Tibial nerve (tissue), 4 donors: Measurements from ENCODE around the gene SCN7A. TPM values are rescaled to one million over a fixed set of nuclear protein-coding genes. Genes with fewer than 3 reads are reported as not detected.

Experiments
- DNase-seq, 2 donors: peaks; one replicate each; pipeline ENCODE4 v3.0.0-alpha.2; 2019; ENCODE audit warnings: low spot score in 2 of 2
- H3K27ac ChIP-seq, 4 donors: fragments of 200-600 bp; sonication (generic) in 3 of 4; one replicate each; pipeline ENCODE4 v1.5.1; 2017 to 2019; ENCODE audit warnings: mild to moderate bottlenecking in 1 of 4
- H3K27me3 ChIP-seq, 2 donors: fragments of 200-600 bp; sonication (generic) in 1 of 2; one replicate each; pipeline versions ENCODE4 v1.5.1 to v1.6.0; 2017 to 2019
- H3K36me3 ChIP-seq, 3 donors: fragments of 200-600 bp; sonication (generic); one replicate each; pipeline ENCODE4 v1.5.1; 2018 to 2019
- H3K4me1 ChIP-seq, 4 donors: fragments of 200-600 bp; sonication (generic) in 3 of 4; one replicate each; pipeline ENCODE4 v1.5.1; 2017 to 2019
- H3K4me3 ChIP-seq, 4 donors: fragments of 200-600 bp; sonication (generic) in 3 of 4; one replicate each; pipeline ENCODE4 v1.5.1; 2017 to 2019; ENCODE audit warnings: mild to moderate bottlenecking in 1 of 4, moderate library complexity in 1 of 4
- H3K9me3 ChIP-seq, 4 donors: fragments of 200-600 bp; sonication (generic) in 3 of 4; one replicate each; pipeline ENCODE4 v1.5.1; 2017 to 2019
- CTCF ChIP-seq, 5 experiments: fragments of 200-600 bp in 3 of 5; fragments of 450-650 bp in 2 of 5; sonication (generic) in 3 of 5; IDR thresholded peaks; one replicate each; pipeline ENCODE4 v1.5.1; 2016 to 2019; ENCODE audit warnings: antibody characterized with exemption in 5 of 5, mild to moderate bottlenecking in 3 of 5, moderate library complexity in 2 of 5
- EP300 ChIP-seq, 2 donors: sonication (generic); formaldehyde crosslinking; IDR thresholded peaks; one replicate each; pipeline ENCODE4 v1.6.1; 2017; ENCODE audit warnings: antibody characterized with exemption in 2 of 2, mild to moderate bottlenecking in 1 of 2
- POLR2A ChIP-seq, 2 donors: fragments of 450-650 bp; IDR thresholded peaks; one replicate each; pipeline ENCODE4 v1.6.1; 2017; ENCODE audit warnings: antibody characterized with exemption in 2 of 2, mild to moderate bottlenecking in 2 of 2, moderate library complexity in 2 of 2
- WGBS, 2 donors: methylation state at CpG; one replicate each; pipeline ENCODE4 v1.1.5; 2018; 5-methylcytosine and 5-hydroxymethylcytosine counted together
- total RNA-seq, 4 donors: library from RNA; depleted of rRNA; stranded (reverse); fragments of >200 nt; gene quantifications; one replicate each; pipeline ENCODE4 v1.1.0, GENCODE V29; 2016

Gene SCN7A
- total RNA-seq, 4 donors from 2014 or later: 128 to 263 (median 149) TPM

DNA sequence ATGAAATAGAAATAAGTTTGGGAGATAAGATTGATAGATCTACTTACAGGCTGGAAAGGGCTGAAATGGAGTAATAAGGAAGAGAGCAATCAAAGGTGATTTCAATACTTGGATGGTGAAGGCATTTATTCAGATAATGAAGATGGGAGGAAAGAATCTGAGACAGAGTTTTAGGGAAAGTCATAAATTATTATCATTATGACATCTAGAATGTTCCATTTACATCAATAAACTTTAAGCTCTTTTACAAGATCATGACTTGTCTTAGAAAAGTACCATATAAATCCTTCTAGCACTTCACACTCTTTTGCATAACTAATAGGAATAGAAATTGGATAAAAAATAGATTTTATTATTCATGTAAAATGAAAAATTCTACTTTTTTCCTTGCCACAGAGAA lies 120.5 kb downstream of the SCN7A start:
- no peaks in the 10 kb centered on the region for H3K9me3 ChIP-seq
- peaks cover 0 to 13% (median 0%) of the 10 kb centered on the region in 4 donors for H3K4me1 ChIP-seq
- H3K27me3 ChIP-seq: no peaks in the 10 kb centered on the region
- H3K4me3 ChIP-seq: no peak overlapping the region
- DNase-seq: no peak
- no peaks in the 10 kb centered on the region for H3K36me3 ChIP-seq
- H3K27ac ChIP-seq: no peak overlapping the region
- no peak for TF ChIP-seq CTCF (IDR thresholded peaks at IDR 0.05)
- TF ChIP-seq EP300 (IDR thresholded peaks at IDR 0.05): no peak
- no peak for TF ChIP-seq POLR2A (IDR thresholded peaks at IDR 0.05)

GRCh38 chr2:166373105-166373504 lies 120.9 kb downstream of the SCN7A start:
- no peaks in the 10 kb centered on the region for H3K27me3 ChIP-seq
- no peak for DNase-seq
- no peaks in the 10 kb centered on the region for H3K36me3 ChIP-seq
- TF ChIP-seq POLR2A (IDR thresholded peaks at IDR 0.05) (no peak), EP300 (IDR thresholded peaks at IDR 0.05) (no peak), CTCF (IDR thresholded peaks at IDR 0.05) (no peak)
- no peak overlapping the region for H3K4me3 ChIP-seq
- no peaks in the 10 kb centered on the region for H3K9me3 ChIP-seq
- WGBS, 2 donors: 28 to 35% methylated on average over 2 of the region's 2 CpGs
- H3K4me1 ChIP-seq: peaks cover 0 to 13% (median 0%) of the 10 kb centered on the region in 4 donors
- no peak overlapping the region for H3K27ac ChIP-seq

DNA sequence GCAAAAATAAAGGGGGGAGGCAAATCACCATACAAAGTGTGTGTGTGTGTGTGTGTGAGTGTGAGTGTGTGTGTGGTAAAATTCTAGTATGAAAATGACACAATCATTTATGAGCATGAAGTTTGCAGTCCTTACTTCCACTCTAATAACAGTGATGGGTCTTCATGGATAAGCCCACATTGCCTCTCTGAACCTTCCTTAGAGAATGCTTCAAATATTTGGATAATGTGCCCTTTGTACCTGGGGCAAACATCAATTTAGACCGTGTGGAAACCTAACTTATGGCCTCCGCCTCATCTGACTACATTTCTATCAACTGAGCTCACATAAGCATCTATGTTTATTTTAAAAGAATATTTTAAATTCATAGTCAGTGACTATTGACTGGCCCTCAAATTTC lies 122.0 kb downstream of the SCN7A start:
- Histone ChIP-seq H3K4me3 (no peak overlapping the region), H3K4me1 (peaks cover 0 to 13% (median 0%) of the 10 kb centered on the region in 4 donors), H3K27ac (no peak overlapping the region), H3K9me3 (no peaks in the 10 kb centered on the region), H3K27me3 (no peaks in the 10 kb centered on the region), H3K36me3 (no peaks in the 10 kb centered on the region)
- TF ChIP-seq CTCF (IDR thresholded peaks at IDR 0.05) (no peak), EP300 (IDR thresholded peaks at IDR 0.05) (no peak), POLR2A (IDR thresholded peaks at IDR 0.05) (no peak)
- DNase-seq: no peak
- WGBS, 2 donors: 62 to 72% methylated on average over 2 of the region's 2 CpGs

DNA sequence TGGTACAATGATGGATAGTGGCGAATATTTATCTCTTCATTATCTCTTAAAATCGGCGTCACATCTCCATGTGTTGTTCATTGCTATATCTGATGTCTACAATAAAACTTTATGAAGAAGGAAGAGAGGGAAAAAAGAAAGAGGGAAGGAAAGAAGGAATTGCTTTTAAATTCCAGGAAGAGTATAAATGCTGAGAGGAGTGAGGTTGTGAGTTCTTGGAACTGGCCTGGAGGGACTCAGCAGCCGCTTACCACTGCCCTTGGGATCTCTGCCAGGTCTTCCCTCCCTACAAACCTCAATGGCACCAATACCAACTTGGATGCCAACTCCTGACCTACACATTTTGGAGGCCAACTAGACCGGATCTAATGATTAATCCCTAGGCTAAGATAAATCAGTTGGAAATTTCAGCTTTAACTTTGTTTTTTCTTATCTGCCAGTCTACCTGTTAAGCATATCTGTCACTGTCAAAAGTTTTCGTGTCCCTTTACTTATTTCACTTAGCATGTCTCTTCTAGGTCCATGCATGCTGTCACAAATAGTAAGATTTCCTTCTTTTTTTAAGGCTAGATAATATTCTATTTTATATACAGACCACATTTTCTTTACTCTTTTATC lies 128.1 kb downstream of the SCN7A start:
- no peak for DNase-seq
- H3K36me3 ChIP-seq: no peaks in the 10 kb centered on the region
- H3K4me3 ChIP-seq: no peak overlapping the region
- H3K4me1 ChIP-seq: no peaks in the 10 kb centered on the region
- no peaks in the 10 kb centered on the region for H3K9me3 ChIP-seq
- no peak for TF ChIP-seq POLR2A (IDR thresholded peaks at IDR 0.05)
- TF ChIP-seq CTCF (IDR thresholded peaks at IDR 0.05): no peak
- no peaks in the 10 kb centered on the region for H3K27me3 ChIP-seq
- no peak overlapping the region for H3K27ac ChIP-seq
- 76 to 80% methylated on average over 6 of the region's 6 CpGs for WGBS, 2 donors

DNA sequence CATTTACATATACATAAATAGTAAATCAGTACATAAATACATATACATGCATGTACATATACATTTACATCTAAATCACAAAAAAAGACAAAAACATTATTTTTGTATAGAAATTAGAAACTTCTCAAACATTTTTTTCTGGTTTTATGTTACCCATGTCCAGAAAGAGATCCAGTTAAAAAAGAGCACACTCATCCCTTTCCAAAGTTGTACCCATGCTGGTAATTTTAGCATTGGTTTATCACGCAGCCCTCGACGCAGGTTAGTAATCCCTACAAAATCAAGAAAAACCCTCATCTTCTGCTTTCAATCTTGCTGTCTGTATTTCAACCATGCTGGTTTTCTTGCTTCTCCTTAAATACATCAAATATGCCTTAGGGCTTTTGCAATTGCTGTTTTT lies 128.8 kb downstream of the SCN7A start:
- Histone ChIP-seq H3K27ac (no peak overlapping the region), H3K4me3 (no peak overlapping the region), H3K4me1 (no peaks in the 10 kb centered on the region), H3K36me3 (no peaks in the 10 kb centered on the region), H3K9me3 (no peaks in the 10 kb centered on the region), H3K27me3 (no peaks in the 10 kb centered on the region)
- 89 to 90% methylated on average over 3 of the region's 3 CpGs for WGBS, 2 donors
- TF ChIP-seq POLR2A (IDR thresholded peaks at IDR 0.05) (no peak), EP300 (IDR thresholded peaks at IDR 0.05) (no peak), CTCF (IDR thresholded peaks at IDR 0.05) (no peak)
- no peak for DNase-seq
